ENCODE measurements around the gene TH. TPM values are rescaled to one million over a fixed set of nuclear protein-coding genes. Genes with fewer than 3 reads are reported as not detected.

Gene TH
- total RNA-seq, 1 donor from 2014 or later, result 2.0 TPM

DNA sequence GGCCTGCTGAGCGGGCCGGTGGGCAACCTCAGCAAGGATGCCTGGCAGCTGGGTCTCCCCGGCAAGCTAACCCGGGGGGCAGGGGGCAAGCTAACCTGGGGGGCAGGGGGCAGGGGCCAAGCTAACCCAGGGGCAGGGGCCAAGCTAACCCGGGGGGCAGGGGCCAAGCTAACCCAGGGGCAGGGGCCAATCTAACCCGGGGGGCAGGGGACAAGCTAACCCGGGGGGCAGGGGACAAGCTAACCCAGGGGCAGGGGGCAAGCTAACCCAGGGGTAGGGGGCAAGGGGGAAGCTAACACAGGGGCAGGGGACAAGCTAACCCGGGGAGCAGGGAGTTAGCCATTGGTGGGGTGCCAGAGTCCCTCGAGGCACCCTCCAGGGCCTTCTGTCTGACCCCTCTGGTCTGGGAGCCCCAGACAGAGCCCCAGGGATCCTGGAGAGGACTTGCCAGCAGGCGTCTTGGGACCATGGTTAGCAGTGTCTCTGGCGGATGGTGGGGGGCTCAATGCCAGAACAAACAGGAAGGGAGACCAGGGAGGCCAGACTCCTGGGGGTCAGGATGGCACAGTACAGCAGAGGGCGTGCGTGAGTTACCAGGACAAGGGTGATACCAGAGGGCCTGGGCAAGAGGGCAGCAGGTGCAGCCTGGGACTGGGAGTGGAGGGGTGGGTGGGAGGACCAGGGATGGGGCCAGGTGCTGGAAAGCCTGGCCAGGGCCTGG, 48.5 kb downstream of the TH start:
- DNase-seq (ENCODE audit: low spot score), result no peak
- Histone ChIP-seq H3K27me3 (peaks cover 4% of the 10 kb centered on the region), H3K27ac (no peak overlapping the region), H3K9me3 (ENCODE audit: low read depth) (no peaks in the 10 kb centered on the region), H3K4me3 (no peak overlapping the region), H2AFZ (replicated peaks) (no peak overlapping the region), H4K20me1 (ENCODE audit: low read depth) (no peaks in the 10 kb centered on the region), H3F3A (ENCODE audit: low read depth) (no peaks in the 10 kb centered on the region), H3K36me3 (no peaks in the 10 kb centered on the region), H3K4me1 (peaks cover 3% of the 10 kb centered on the region), H3K79me2 (ENCODE audit: low read depth) (no peaks in the 10 kb centered on the region), H3K9ac (no peak overlapping the region), H3K4me2 (no peak overlapping the region)
- Mint-ChIP-seq H3K4me3 (no peak overlapping the region), H3K36me3 (no peaks in the 10 kb centered on the region), H3K9me3 (peaks cover 4% of the 10 kb centered on the region), H3K27me3 (ENCODE audit: insufficient read depth, low read depth) (peaks cover 32% of the 10 kb centered on the region), H3K27ac (no peak overlapping the region), H3K4me1 (no peaks in the 10 kb centered on the region)
- TF ChIP-seq, protein P1, sequence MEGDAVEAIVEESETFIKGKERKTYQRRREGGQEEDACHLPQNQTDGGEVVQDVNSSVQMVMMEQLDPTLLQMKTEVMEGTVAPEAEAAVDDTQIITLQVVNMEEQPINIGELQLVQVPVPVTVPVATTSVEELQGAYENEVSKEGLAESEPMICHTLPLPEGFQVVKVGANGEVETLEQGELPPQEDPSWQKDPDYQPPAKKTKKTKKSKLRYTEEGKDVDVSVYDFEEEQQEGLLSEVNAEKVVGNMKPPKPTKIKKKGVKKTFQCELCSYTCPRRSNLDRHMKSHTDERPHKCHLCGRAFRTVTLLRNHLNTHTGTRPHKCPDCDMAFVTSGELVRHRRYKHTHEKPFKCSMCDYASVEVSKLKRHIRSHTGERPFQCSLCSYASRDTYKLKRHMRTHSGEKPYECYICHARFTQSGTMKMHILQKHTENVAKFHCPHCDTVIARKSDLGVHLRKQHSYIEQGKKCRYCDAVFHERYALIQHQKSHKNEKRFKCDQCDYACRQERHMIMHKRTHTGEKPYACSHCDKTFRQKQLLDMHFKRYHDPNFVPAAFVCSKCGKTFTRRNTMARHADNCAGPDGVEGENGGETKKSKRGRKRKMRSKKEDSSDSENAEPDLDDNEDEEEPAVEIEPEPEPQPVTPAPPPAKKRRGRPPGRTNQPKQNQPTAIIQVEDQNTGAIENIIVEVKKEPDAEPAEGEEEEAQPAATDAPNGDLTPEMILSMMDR (IDR thresholded peaks at IDR 0.05), result no peak
- no peak for TF ChIP-seq EZH2phosphoT487 (IDR thresholded peaks at IDR 0.05)
- no peak for TF ChIP-seq EZH2 (IDR thresholded peaks at IDR 0.05)

DNA sequence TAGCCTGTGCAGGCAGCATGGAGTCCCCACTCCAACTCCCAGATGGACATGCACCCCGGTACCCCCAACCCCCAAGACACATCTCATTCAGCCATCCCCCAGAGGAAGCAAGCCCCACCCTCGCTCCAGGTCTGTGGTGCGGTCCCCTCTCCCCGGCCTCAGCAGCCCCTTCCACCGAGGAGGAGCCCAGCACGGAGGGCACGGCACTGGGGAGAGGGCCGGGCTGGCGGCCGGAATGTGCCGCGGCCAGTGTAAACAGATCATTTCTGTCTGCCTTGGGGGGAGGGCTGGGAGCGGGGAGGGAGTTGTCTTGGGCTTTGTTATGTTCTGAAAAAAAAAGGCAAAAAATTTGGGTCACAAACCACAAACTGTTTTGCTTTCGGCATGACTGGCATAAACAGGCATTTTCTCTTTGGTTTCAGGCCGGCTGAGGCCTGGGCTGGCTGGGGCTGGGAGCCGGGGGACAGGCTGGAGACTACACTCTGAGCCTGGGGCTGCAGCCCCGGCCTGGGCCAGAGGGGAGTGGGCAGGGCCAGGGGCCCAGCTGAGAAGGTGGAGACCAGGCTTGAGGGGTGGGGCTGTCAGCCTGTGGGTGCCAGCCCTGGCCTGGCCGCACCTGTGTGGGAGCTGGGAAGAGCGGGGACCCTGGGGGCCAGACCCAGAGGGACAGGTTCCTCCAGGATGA, 49.3 kb downstream of the TH start:
- H3K27me3 Mint-ChIP-seq (ENCODE audit: insufficient read depth, low read depth), result peaks cover 35% of the 10 kb centered on the region
- no peaks in the 10 kb centered on the region for H3K36me3 Mint-ChIP-seq
- Histone ChIP-seq H2AFZ (replicated peaks) (no peak overlapping the region), H3F3A (ENCODE audit: low read depth) (no peaks in the 10 kb centered on the region), H3K36me3 (no peaks in the 10 kb centered on the region), H3K27me3 (peaks cover 4% of the 10 kb centered on the region), H4K20me1 (ENCODE audit: low read depth) (no peaks in the 10 kb centered on the region), H3K4me3 (no peak overlapping the region), H3K9me3 (ENCODE audit: low read depth) (no peaks in the 10 kb centered on the region), H3K79me2 (ENCODE audit: low read depth) (no peaks in the 10 kb centered on the region), H3K4me2 (no peak overlapping the region), H3K27ac (no peak overlapping the region), H3K9ac (no peak overlapping the region), H3K4me1 (peaks cover 3% of the 10 kb centered on the region)
- H3K27ac Mint-ChIP-seq, result no peak overlapping the region
- H3K4me3 Mint-ChIP-seq, result no peak overlapping the region
- DNase-seq (ENCODE audit: low spot score), result no peak
- no peaks in the 10 kb centered on the region for H3K4me1 Mint-ChIP-seq
- TF ChIP-seq, protein P1 (IDR thresholded peaks at IDR 0.05), result no peak
- TF ChIP-seq EZH2phosphoT487 (IDR thresholded peaks at IDR 0.05) (no peak), EZH2 (IDR thresholded peaks at IDR 0.05) (no peak)
- H3K9me3 Mint-ChIP-seq, result peaks cover 8% of the 10 kb centered on the region

DNA sequence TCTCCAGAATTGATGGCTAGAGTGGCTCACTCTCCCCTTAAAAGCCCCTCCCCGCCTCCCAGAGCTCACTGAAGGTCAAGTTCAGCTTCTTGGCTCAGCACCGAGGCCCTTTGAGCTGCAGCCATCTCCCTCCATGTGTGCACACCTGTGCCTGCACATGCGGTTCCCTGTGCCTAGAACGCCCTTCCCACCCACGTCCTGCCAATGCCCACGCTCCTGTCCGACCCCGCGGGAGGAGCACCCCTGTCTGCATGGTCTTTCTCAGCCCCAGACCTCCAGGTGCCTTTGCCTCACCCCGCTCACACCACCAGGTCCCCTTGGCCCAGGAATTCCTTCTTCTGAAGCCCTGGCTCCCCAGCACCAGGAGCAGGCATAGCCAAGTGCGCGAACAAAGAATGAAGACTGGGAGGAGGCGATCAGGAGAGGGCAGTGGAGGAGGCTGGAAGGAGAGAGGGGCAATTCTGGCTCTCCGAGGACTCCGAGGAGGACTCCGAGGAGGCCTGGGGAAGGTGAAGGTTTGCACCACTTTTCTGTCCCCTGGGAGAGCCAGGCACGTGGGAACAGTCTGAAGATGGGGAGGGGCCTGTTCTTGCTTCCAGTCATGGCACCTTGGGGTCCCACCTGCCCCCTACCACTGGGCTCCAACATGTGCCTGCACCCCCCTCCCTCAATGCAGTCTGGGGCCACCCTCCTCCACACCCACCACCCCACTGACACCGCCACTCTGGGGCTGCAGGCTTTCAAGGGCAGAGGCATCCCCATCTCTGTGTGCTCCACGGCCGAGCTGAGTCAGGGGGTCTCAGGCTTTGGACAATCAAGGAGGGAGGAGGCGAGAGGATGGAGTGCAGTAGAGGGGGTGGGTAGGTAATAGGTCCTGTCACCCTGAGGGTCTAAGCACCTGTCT, 50.1 kb downstream of the TH start:
- Mint-ChIP-seq H3K9me3 (peaks cover 15% of the 10 kb centered on the region), H3K4me1 (no peaks in the 10 kb centered on the region), H3K36me3 (no peaks in the 10 kb centered on the region), H3K27me3 (ENCODE audit: insufficient read depth, low read depth) (peaks cover 40% of the 10 kb centered on the region), H3K27ac (no peak overlapping the region), H3K4me3 (no peak overlapping the region)
- DNase-seq (ENCODE audit: low spot score), result no peak
- Histone ChIP-seq H3K4me2 (no peak overlapping the region), H3K27ac (no peak overlapping the region), H2AFZ (replicated peaks) (no peak overlapping the region), H3K4me3 (no peak overlapping the region), H3K9me3 (ENCODE audit: low read depth) (no peaks in the 10 kb centered on the region), H3K4me1 (peaks cover 3% of the 10 kb centered on the region), H3K79me2 (ENCODE audit: low read depth) (no peaks in the 10 kb centered on the region), H3K36me3 (no peaks in the 10 kb centered on the region), H4K20me1 (ENCODE audit: low read depth) (no peaks in the 10 kb centered on the region), H3K27me3 (peaks cover 4% of the 10 kb centered on the region), H3F3A (ENCODE audit: low read depth) (no peaks in the 10 kb centered on the region), H3K9ac (no peak overlapping the region)
- no peak for TF ChIP-seq EZH2phosphoT487 (IDR thresholded peaks at IDR 0.05)
- TF ChIP-seq, protein P1 (IDR thresholded peaks at IDR 0.05), result no peak
- no peak for TF ChIP-seq EZH2 (IDR thresholded peaks at IDR 0.05)

Measured in neural progenitor cell (in vitro differentiated cells).